Neuronal stem cell (in vitro differentiated cells): ENCODE measurements around the gene ARMC12.

Experiments
- DNase-seq: peaks from one replicate; pipeline ENCODE4 v3.0.0-alpha.2; 2013; ENCODE audit warnings: low spot score
- H2AFZ ChIP-seq: one replicate; pipeline ENCODE4 v1.6.1; 2013; ENCODE audit warnings: mild to moderate bottlenecking, low read length, inconsistent platforms
- H2AK5ac ChIP-seq: 2 replicates; pipeline ENCODE4 v1.6.1; 2013; ENCODE audit warnings: low read depth, mild to moderate bottlenecking, inconsistent platforms, low read length, moderate library complexity, mixed read lengths
- H2BK120ac ChIP-seq: 2 replicates; pipeline ENCODE4 v1.6.1; 2013; ENCODE audit warnings: low read depth, mild to moderate bottlenecking, inconsistent platforms, low read length, moderate library complexity, mixed read lengths
- H2BK12ac ChIP-seq: one replicate; pipeline ENCODE4 v1.6.1; 2013; ENCODE audit warnings: low read length, inconsistent platforms
- H2BK15ac ChIP-seq: 2 replicates; pipeline ENCODE4 v1.6.1; 2013; ENCODE audit warnings: mild to moderate bottlenecking, low read length, inconsistent platforms, mixed read lengths
- H2BK5ac ChIP-seq: one replicate; pipeline ENCODE4 v1.6.1; 2013; ENCODE audit warnings: inconsistent platforms, mild to moderate bottlenecking, low read length, moderate library complexity
- H3K14ac ChIP-seq: one replicate; pipeline ENCODE4 v1.6.1; 2013; ENCODE audit warnings: low read length, inconsistent platforms
- H3K18ac ChIP-seq: 2 replicates; pipeline ENCODE4 v1.6.1; 2013; ENCODE audit warnings: low read length, inconsistent platforms
- H3K23ac ChIP-seq: 2 replicates; pipeline ENCODE4 v1.6.1; 2013; ENCODE audit warnings: low read depth, mild to moderate bottlenecking, mixed read lengths, low read length, inconsistent platforms; ENCODE audit not compliant: poor library complexity
- H3K27ac ChIP-seq: replicated peaks from 3 replicates; pipeline ENCODE4 v1.5.1; 2013; ENCODE audit warnings: low read length, inconsistent platforms
- H3K27me3 ChIP-seq, 3 experiments: 2 replicates each; pipeline ENCODE4 v1.6.1; 2013; ENCODE audit warnings: low read length in 3 of 3, mild to moderate bottlenecking in 2 of 3, inconsistent platforms in 1 of 3, low read depth in 1 of 3, mixed read lengths in 1 of 3, moderate library complexity in 1 of 3; ENCODE audit not compliant: control insufficient read depth in 3 of 3, insufficient read depth in 3 of 3
- H3K36me3 ChIP-seq, 2 donors: replicated peaks in 1 of 2; 2 replicates each; pipeline ENCODE4 v1.6.1; 2013; ENCODE audit warnings: low read length in 2 of 2; ENCODE audit not compliant: control insufficient read depth in 2 of 2, insufficient read depth in 2 of 2
- H3K4ac ChIP-seq: 2 replicates; pipeline ENCODE4 v1.6.1; 2013; ENCODE audit warnings: inconsistent platforms, mild to moderate bottlenecking, low read length, moderate library complexity
- H3K4me1 ChIP-seq, 2 donors: 1 replicate in 1 of 2; 2 replicates in 1 of 2; pipeline ENCODE4 v1.6.1; 2013; ENCODE audit warnings: low read length in 2 of 2, low read depth in 1 of 2; ENCODE audit not compliant: control insufficient read depth in 2 of 2, insufficient read depth in 1 of 2
- H3K4me2 ChIP-seq: one replicate; pipeline ENCODE4 v1.6.1; 2013; ENCODE audit warnings: mild to moderate bottlenecking, low read length, inconsistent platforms; ENCODE audit not compliant: insufficient read depth, poor library complexity, severe bottlenecking
- H3K4me3 ChIP-seq, 2 donors: 2 replicates each; pipeline ENCODE4 v1.5.1; 2013; ENCODE audit warnings: low read length in 2 of 2, mild to moderate bottlenecking in 2 of 2, inconsistent platforms in 1 of 2, moderate library complexity in 1 of 2
- H3K79me1 ChIP-seq: one replicate; pipeline ENCODE4 v1.6.1; 2013; ENCODE audit warnings: low read depth, mild to moderate bottlenecking, inconsistent platforms, low read length, moderate library complexity
- H3K9ac ChIP-seq: one replicate; pipeline ENCODE4 v1.6.1; 2013; ENCODE audit warnings: mild to moderate bottlenecking, low read depth, low read length, inconsistent platforms; ENCODE audit not compliant: poor library complexity
- H3K9me3 ChIP-seq, 2 donors: replicated peaks in 1 of 2; 2 replicates each; pipeline versions ENCODE3 to v1.6.1; 2013; ENCODE audit warnings: low read length in 2 of 2, mild to moderate bottlenecking in 2 of 2, inconsistent platforms in 1 of 2, low read depth in 1 of 2, mixed read lengths in 1 of 2, moderate library complexity in 1 of 2; ENCODE audit not compliant: control insufficient read depth in 2 of 2, insufficient read depth in 1 of 2
- H4K8ac ChIP-seq: one replicate; pipeline ENCODE4 v1.6.1; 2013; ENCODE audit warnings: low read depth, mild to moderate bottlenecking, inconsistent platforms, low read length, moderate library complexity
- H4K91ac ChIP-seq: one replicate; pipeline ENCODE4 v1.6.1; 2013; ENCODE audit warnings: low read length, low read depth, mild to moderate bottlenecking, inconsistent platforms; ENCODE audit not compliant: poor library complexity
- WGBS, 2 donors: extraction: QIAGEN DNeasy Blood & Tissue Kit; methylation state at CpG; one replicate each; pipeline ENCODE4 v1.1.7; 2013; ENCODE audit warnings: missing lambda C conversion rate in 2 of 2, mixed read lengths in 1 of 2; ENCODE audit not compliant: insufficient read length in 2 of 2, insufficient replicate concordance in 1 of 2; ENCODE audit errors: extremely low coverage in 2 of 2; 5-methylcytosine and 5-hydroxymethylcytosine counted together

Gene ARMC12

GRCh38 chr6:35786810-35787209 lies 50.0 kb downstream of the ARMC12 start:
- peaks cover 0 to 19% (median 0%) of the 10 kb centered on the region in 3 experiments for H3K27me3 ChIP-seq
- WGBS, 2 donors: no CpG with 5 or more reads among the region's 25 CpGs
- no peak overlapping the region for H2BK12ac ChIP-seq
- H3K9me3 ChIP-seq: no peaks in the 10 kb centered on the region
- H4K91ac ChIP-seq: no peak overlapping the region
- H2AK5ac ChIP-seq: peak overlapping the region; percentile 73
- DNase-seq: no peak
- H3K9ac ChIP-seq: no peak overlapping the region
- H3K27ac ChIP-seq: no peak overlapping the region
- no peak overlapping the region for H3K4me3 ChIP-seq
- H3K18ac ChIP-seq: peak overlapping the region; percentile 87
- H2BK5ac ChIP-seq: no peak overlapping the region
- H2BK120ac ChIP-seq: no peak overlapping the region
- H3K4me2 ChIP-seq: no peak overlapping the region
- no peak overlapping the region for H3K4ac ChIP-seq
- no peaks in the 10 kb centered on the region for H3K36me3 ChIP-seq
- H2BK15ac ChIP-seq: peak overlapping the region; percentile 78
- H3K79me1 ChIP-seq: no peaks in the 10 kb centered on the region
- no peak overlapping the region for H4K8ac ChIP-seq
- H3K14ac ChIP-seq: peak overlapping the region; percentile 49
- peak overlapping the region; percentile 94 for H3K23ac ChIP-seq
- no peak overlapping the region for H2AFZ ChIP-seq
- H3K4me1 ChIP-seq: no peaks in the 10 kb centered on the region

GRCh38 chr6:35787266-35788218 lies 50.7 kb downstream of the ARMC12 start:
- H3K27me3 ChIP-seq: peaks cover 0 to 20% (median 0%) of the 10 kb centered on the region in 3 experiments
- no peaks in the 10 kb centered on the region for H3K79me1 ChIP-seq
- no peak overlapping the region for H2BK15ac ChIP-seq
- H3K9me3 ChIP-seq: no peaks in the 10 kb centered on the region
- H3K23ac ChIP-seq: no peak overlapping the region
- no peak overlapping the region for H3K4me2 ChIP-seq
- H3K9ac ChIP-seq: no peak overlapping the region
- H4K91ac ChIP-seq: no peak overlapping the region
- WGBS, 2 donors: no CpG with 5 or more reads among the region's 13 CpGs
- no peak overlapping the region for H3K14ac ChIP-seq
- H4K8ac ChIP-seq: no peak overlapping the region
- H3K4me1 ChIP-seq: no peaks in the 10 kb centered on the region
- no peak overlapping the region for H2BK5ac ChIP-seq
- DNase-seq: no peak
- no peak overlapping the region for H3K18ac ChIP-seq
- H2AFZ ChIP-seq: no peak overlapping the region
- no peaks in the 10 kb centered on the region for H3K36me3 ChIP-seq
- H2BK12ac ChIP-seq: no peak overlapping the region
- no peak overlapping the region for H3K27ac ChIP-seq
- no peak overlapping the region for H2BK120ac ChIP-seq
- no peak overlapping the region for H3K4me3 ChIP-seq
- H2AK5ac ChIP-seq: peak overlapping the region; percentile 73
- no peak overlapping the region for H3K4ac ChIP-seq

GRCh38 chr6:35788423-35788982 lies 51.7 kb downstream of the ARMC12 start:
- Histone ChIP-seq H2BK120ac (no peak overlapping the region), H2AK5ac (no peak overlapping the region), H4K91ac (no peak overlapping the region), H3K4ac (no peak overlapping the region), H3K14ac (no peak overlapping the region), H3K4me3 (no peak overlapping the region), H2BK12ac (no peak overlapping the region), H4K8ac (no peak overlapping the region), H3K23ac (no peak overlapping the region), H3K4me1 (no peaks in the 10 kb centered on the region), H3K4me2 (no peak overlapping the region), H3K18ac (no peak overlapping the region), H3K79me1 (no peaks in the 10 kb centered on the region), H2AFZ (no peak overlapping the region), H2BK15ac (no peak overlapping the region), H2BK5ac (no peak overlapping the region), H3K36me3 (no peaks in the 10 kb centered on the region), H3K9ac (no peak overlapping the region), H3K27me3 (peaks cover 0 to 23% (median 0%) of the 10 kb centered on the region in 3 experiments), H3K9me3 (no peaks in the 10 kb centered on the region), H3K27ac (no peak overlapping the region)
- DNase-seq: no peak
- WGBS, 2 donors: no CpG with 5 or more reads among the region's 4 CpGs

GRCh38 chr6:35790683-35791082 lies 53.9 kb downstream of the ARMC12 start:
- H3K23ac ChIP-seq: no peak overlapping the region
- no peak overlapping the region for H4K91ac ChIP-seq
- no CpG with 5 or more reads among the region's 5 CpGs for WGBS, 2 donors
- no peak overlapping the region for H2BK15ac ChIP-seq
- peak overlapping the region; percentile 17 for H3K9ac ChIP-seq
- no peak overlapping the region for H3K4ac ChIP-seq
- no peak overlapping the region for H2AK5ac ChIP-seq
- no peak overlapping the region for H4K8ac ChIP-seq
- no peak overlapping the region for H2AFZ ChIP-seq
- no peaks in the 10 kb centered on the region for H3K4me1 ChIP-seq
- H3K18ac ChIP-seq: no peak overlapping the region
- H3K14ac ChIP-seq: no peak overlapping the region
- H2BK120ac ChIP-seq: no peak overlapping the region
- H3K27ac ChIP-seq: no peak overlapping the region
- no peak for DNase-seq
- no peaks in the 10 kb centered on the region for H3K79me1 ChIP-seq
- H2BK12ac ChIP-seq: no peak overlapping the region
- H3K4me3 ChIP-seq: no peak overlapping the region
- H3K36me3 ChIP-seq: no peaks in the 10 kb centered on the region
- H3K4me2 ChIP-seq: no peak overlapping the region
- no peaks in the 10 kb centered on the region for H3K9me3 ChIP-seq
- no peak overlapping the region for H2BK5ac ChIP-seq
- H3K27me3 ChIP-seq: peaks cover 0 to 21% (median 0%) of the 10 kb centered on the region in 3 experiments
